HFFc6 (cell line): Measurements from ENCODE around the gene EVA1A. TPM values are rescaled to one million over a fixed set of nuclear protein-coding genes. Genes with fewer than 3 reads are reported as not detected.

Experiments used
- DNase-seq: peaks from one replicate; pipeline ENCODE4 v3.0.0-alpha.2; 2018
- H3K27ac Mint-ChIP-seq: 2 replicates; pipeline ENCODE4 v1.8.0; 2020; ENCODE audit warnings: mild to moderate bottlenecking, mixed read lengths
- H3K27me3 Mint-ChIP-seq: 2 replicates; pipeline ENCODE4 v1.8.0; 2021; ENCODE audit warnings: mild to moderate bottlenecking, moderate library complexity, mixed read lengths; ENCODE audit not compliant: insufficient read depth
- H3K36me3 Mint-ChIP-seq: 2 replicates; pipeline ENCODE4 v1.8.0; 2021; ENCODE audit warnings: low read depth, mixed read lengths
- H3K4me1 Mint-ChIP-seq: 2 replicates; pipeline ENCODE4 v1.8.0; 2020; ENCODE audit warnings: low read depth, mixed read lengths
- H3K4me3 Mint-ChIP-seq: 2 replicates; pipeline ENCODE4 v1.8.0; 2020; ENCODE audit warnings: mild to moderate bottlenecking, moderate library complexity, mixed read lengths
- H3K9me3 Mint-ChIP-seq: 2 replicates; pipeline ENCODE4 v1.8.0; 2020; ENCODE audit warnings: mild to moderate bottlenecking, mixed read lengths
- total RNA-seq, 6 experiments: library from RNA; stranded (reverse); fragmentation: NEBNext Ultra II Directional; extraction: Animal tissue kit (Norgen Biotek cat#: 25700); gene quantifications; 2 replicates in 1 of 6; 3 replicates in 5 of 6; pipeline ENCODE4 v1.2.3, GENCODE V29; 2021
- TF ChIP-seq, protein P1 (sequence below): fragments of 200-600 bp; sonication (generic); IDR thresholded peaks from 2 replicates; pipeline ENCODE4 v1.5.0; 2021; ENCODE audit warnings: antibody characterized with exemption, mild to moderate bottlenecking

Gene EVA1A
- total RNA-seq, 6 experiments from 2014 or later = 61.7 to 75.2 (median 68.8) TPM

GRCh38 chr2:75518638-75519465 lies 41.9 kb downstream of the EVA1A start:
- TF ChIP-seq, protein P1, sequence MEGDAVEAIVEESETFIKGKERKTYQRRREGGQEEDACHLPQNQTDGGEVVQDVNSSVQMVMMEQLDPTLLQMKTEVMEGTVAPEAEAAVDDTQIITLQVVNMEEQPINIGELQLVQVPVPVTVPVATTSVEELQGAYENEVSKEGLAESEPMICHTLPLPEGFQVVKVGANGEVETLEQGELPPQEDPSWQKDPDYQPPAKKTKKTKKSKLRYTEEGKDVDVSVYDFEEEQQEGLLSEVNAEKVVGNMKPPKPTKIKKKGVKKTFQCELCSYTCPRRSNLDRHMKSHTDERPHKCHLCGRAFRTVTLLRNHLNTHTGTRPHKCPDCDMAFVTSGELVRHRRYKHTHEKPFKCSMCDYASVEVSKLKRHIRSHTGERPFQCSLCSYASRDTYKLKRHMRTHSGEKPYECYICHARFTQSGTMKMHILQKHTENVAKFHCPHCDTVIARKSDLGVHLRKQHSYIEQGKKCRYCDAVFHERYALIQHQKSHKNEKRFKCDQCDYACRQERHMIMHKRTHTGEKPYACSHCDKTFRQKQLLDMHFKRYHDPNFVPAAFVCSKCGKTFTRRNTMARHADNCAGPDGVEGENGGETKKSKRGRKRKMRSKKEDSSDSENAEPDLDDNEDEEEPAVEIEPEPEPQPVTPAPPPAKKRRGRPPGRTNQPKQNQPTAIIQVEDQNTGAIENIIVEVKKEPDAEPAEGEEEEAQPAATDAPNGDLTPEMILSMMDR = no peak
- H3K27me3 Mint-ChIP-seq = peaks cover 1% of the 10 kb centered on the region; the same call in 1 of the 2 replicates
- H3K4me1 Mint-ChIP-seq = peaks cover 29% of the 10 kb centered on the region
- DNase-seq = peak; percentile 37
- no peak overlapping the region for H3K4me3 Mint-ChIP-seq
- H3K9me3 Mint-ChIP-seq = no peaks in the 10 kb centered on the region; the same call in 1 of the 2 replicates
- H3K27ac Mint-ChIP-seq = peak overlapping the region; percentile 55
- H3K36me3 Mint-ChIP-seq = peaks cover 63% of the 10 kb centered on the region

- DNase-seq = no peak
- Mint-ChIP-seq H3K27ac (no peak overlapping the region), H3K4me3 (no peak overlapping the region), H3K36me3 (peaks cover 69% of the 10 kb centered on the region), H3K9me3 (peaks cover 8% of the 10 kb centered on the region), H3K27me3 (peaks cover 1% of the 10 kb centered on the region; the same call in 1 of the 2 replicates), H3K4me1 (peaks cover 34% of the 10 kb centered on the region)
- TF ChIP-seq, protein P1 = no peak
Measured at GRCh38 chr2:75517547-75518230, 43.0 kb downstream of the EVA1A start.

- DNase-seq = no peak
- Mint-ChIP-seq H3K4me1 (peaks cover 39% of the 10 kb centered on the region), H3K27ac (no peak overlapping the region; the same call in 1 of the 2 replicates), H3K36me3 (peaks cover 79% of the 10 kb centered on the region), H3K4me3 (no peak overlapping the region), H3K9me3 (peaks cover 18% of the 10 kb centered on the region), H3K27me3 (peaks cover 4% of the 10 kb centered on the region; the same call in 1 of the 2 replicates)
- TF ChIP-seq, protein P1 = no peak
Measured at GRCh38 chr2:75516378-75517360, 44.1 kb downstream of the EVA1A start.

GRCh38 chr2:75515584-75516368 lies 45.0 kb downstream of the EVA1A start:
- no peak overlapping the region; the same call in 1 of the 2 replicates for H3K27ac Mint-ChIP-seq
- no peak for DNase-seq
- H3K4me1 Mint-ChIP-seq = peaks cover 32% of the 10 kb centered on the region
- peaks cover 20% of the 10 kb centered on the region for H3K9me3 Mint-ChIP-seq
- H3K27me3 Mint-ChIP-seq = peaks cover 4% of the 10 kb centered on the region; the same call in 1 of the 2 replicates
- H3K4me3 Mint-ChIP-seq = no peak overlapping the region
- TF ChIP-seq, protein P1 = no peak
- H3K36me3 Mint-ChIP-seq = peaks cover 82% of the 10 kb centered on the region
